GM13977 (cell line): ENCODE data around the gene MAL.

Source experiments
- DNase-seq: peaks from one replicate; pipeline ENCODE4 v3.0.0; 2012; ENCODE audit warnings: low spot score
- CTCF ChIP-seq: IDR thresholded peaks from 2 replicates; pipeline ENCODE4 v1.5.1; 2012; ENCODE audit warnings: mild to moderate bottlenecking, control low read depth; ENCODE audit not compliant: insufficient read depth; ENCODE audit errors: extremely low read depth, missing control alignments
- in situ Hi-C: fragments of 300-500 bp; cut with MboI; formaldehyde crosslinking; loops from one replicate; pipeline ENCODE4 v1.12.0; 2022; ENCODE audit warnings: low sequenced_read_pairs, low pct_unique_long_range_greater_than_20kb, mixed read lengths, inconsistent platforms; ENCODE audit not compliant: unreplicated experiment

The MAL gene

GRCh38 chr2:95056461-95057459 lies 31.3 kb downstream of the MAL start:
- in situ Hi-C loops: no loop called here
- no peak for TF ChIP-seq CTCF
- DNase-seq: no peak

GRCh38 chr2:95057535-95058370 lies 32.2 kb downstream of the MAL start:
- DNase-seq: no peak

GRCh38 chr2:95058466-95058988 lies 33.0 kb downstream of the MAL start:
- no peak for TF ChIP-seq CTCF
- DNase-seq: no peak
- in situ Hi-C loops: no loop called here

More at GRCh38 chr2:95057535-95058370, 32.2 kb downstream of the MAL start:
- TF ChIP-seq CTCF: no peak
- in situ Hi-C loops: no loop called here

GRCh38 chr2:95058989-95059641 lies 33.6 kb downstream of the MAL start:
- TF ChIP-seq CTCF: no peak
- no peak for DNase-seq

GRCh38 chr2:95059656-95060370 lies 34.3 kb downstream of the MAL start:
- no peak for TF ChIP-seq CTCF
- DNase-seq: no peak
- in situ Hi-C loops: no loop called here

More at GRCh38 chr2:95058989-95059641, 33.6 kb downstream of the MAL start:
- in situ Hi-C loops: no loop called here
